Testis (tissue), 3 donors: ENCODE measurements around the gene PLA1A. TPM values are rescaled to one million over a fixed set of nuclear protein-coding genes. Genes with fewer than 3 reads are reported as not detected.

Experiments used
- DNase-seq: peaks from one replicate; pipeline ENCODE4 v3.0.0-alpha.2; 2019
- H3K27ac ChIP-seq, 2 donors: fragments of 200-600 bp; sonication (generic); one replicate each; pipeline ENCODE4 v1.5.1; 2019
- H3K27me3 ChIP-seq: fragments of 200-600 bp; sonication (generic); one replicate; pipeline ENCODE4 v1.5.1; 2019
- H3K36me3 ChIP-seq: fragments of 200-600 bp; sonication (generic); one replicate; pipeline ENCODE4 v1.5.1; 2017; ENCODE audit warnings: low read depth; ENCODE audit errors: missing control alignments
- H3K4me1 ChIP-seq: fragments of 200-600 bp; sonication (generic); one replicate; pipeline ENCODE4 v1.5.1; 2019
- H3K4me3 ChIP-seq, 2 donors: fragments of 200-600 bp; sonication (generic); one replicate each; pipeline ENCODE4 v1.5.1; 2017 to 2019
- H3K9me3 ChIP-seq: fragments of 200-600 bp; sonication (generic); one replicate; pipeline ENCODE4 v1.5.1; 2017
- POLR2A ChIP-seq: fragments of 450-650 bp; IDR thresholded peaks from one replicate; pipeline ENCODE4 v1.6.1; 2017; ENCODE audit warnings: antibody characterized with exemption, mild to moderate bottlenecking, moderate library complexity
- WGBS, 2 donors: methylation state at CpG; one replicate each; pipeline ENCODE4 v1.1.5; 2018; 5-methylcytosine and 5-hydroxymethylcytosine counted together
- intact Hi-C: fragments of 100-400 bp; cut with DNase I; formaldehyde crosslinking; loops from one replicate; pipeline ENCODE4 v1.15.1; 2023; ENCODE audit warnings: low total_unique reads
- polyA plus RNA-seq: library from polyadenylated mRNA; stranded (reverse); fragments of 350-450 nt; fragmentation: Illumina TruSeq; extraction: RNeasy Lipid Tissue Mini Kit (QIAGEN cat#74804); gene quantifications from one replicate; pipeline ENCODE4 v1.2.3, GENCODE V29; 2014; ENCODE audit warnings: low read depth, low replicate concordance; ENCODE audit not compliant: insufficient read depth
- total RNA-seq, 2 donors: library from RNA; depleted of rRNA; stranded (reverse); fragments of >200 nt; gene quantifications; one replicate each; pipeline ENCODE4 v1.2.3, GENCODE V29; 2016
- TF ChIP-seq, protein P1 (sequence below), 3 experiments: fragments of 450-650 bp in 2 of 3; fragments of 200-600 bp in 1 of 3; sonication (generic) in 1 of 3; IDR thresholded peaks; one replicate each; pipeline ENCODE4 v1.5.1; 2016 to 2019; ENCODE audit warnings: antibody characterized with exemption in 3 of 3, mild to moderate bottlenecking in 2 of 3, moderate library complexity in 1 of 3

Gene PLA1A
- total and polyA plus RNA-seq, 3 donors from 2014 or later, result 0.87 to 8.7 (median 2.7) TPM

DNA sequence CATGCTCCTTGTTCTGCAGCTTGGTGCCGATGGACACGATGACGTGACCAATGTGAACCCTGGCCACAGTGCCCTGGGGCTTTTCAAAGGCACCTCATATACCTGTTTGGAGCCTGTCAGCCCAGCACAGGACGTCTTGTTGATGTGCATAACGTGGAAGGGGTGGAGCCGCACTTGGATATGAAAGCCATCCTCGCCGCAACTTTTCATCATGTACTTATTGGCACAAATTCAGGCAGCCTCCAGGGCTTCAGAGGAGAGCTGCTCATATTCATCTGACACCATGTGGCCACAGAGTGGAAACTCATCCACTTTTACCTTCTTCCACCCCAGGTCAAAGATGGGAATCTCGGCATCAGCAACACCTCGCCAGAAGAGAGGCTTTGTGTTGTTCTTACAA is 38.0 kb downstream of the PLA1A start:
- Histone ChIP-seq H3K27ac (no peak overlapping the region), H3K4me1 (peaks cover 11% of the 10 kb centered on the region), H3K36me3 (no peaks in the 10 kb centered on the region), H3K4me3 (no peak overlapping the region), H3K9me3 (no peaks in the 10 kb centered on the region), H3K27me3 (no peaks in the 10 kb centered on the region)
- no peak for DNase-seq
- TF ChIP-seq POLR2A, result no peak
- TF ChIP-seq, protein P1, sequence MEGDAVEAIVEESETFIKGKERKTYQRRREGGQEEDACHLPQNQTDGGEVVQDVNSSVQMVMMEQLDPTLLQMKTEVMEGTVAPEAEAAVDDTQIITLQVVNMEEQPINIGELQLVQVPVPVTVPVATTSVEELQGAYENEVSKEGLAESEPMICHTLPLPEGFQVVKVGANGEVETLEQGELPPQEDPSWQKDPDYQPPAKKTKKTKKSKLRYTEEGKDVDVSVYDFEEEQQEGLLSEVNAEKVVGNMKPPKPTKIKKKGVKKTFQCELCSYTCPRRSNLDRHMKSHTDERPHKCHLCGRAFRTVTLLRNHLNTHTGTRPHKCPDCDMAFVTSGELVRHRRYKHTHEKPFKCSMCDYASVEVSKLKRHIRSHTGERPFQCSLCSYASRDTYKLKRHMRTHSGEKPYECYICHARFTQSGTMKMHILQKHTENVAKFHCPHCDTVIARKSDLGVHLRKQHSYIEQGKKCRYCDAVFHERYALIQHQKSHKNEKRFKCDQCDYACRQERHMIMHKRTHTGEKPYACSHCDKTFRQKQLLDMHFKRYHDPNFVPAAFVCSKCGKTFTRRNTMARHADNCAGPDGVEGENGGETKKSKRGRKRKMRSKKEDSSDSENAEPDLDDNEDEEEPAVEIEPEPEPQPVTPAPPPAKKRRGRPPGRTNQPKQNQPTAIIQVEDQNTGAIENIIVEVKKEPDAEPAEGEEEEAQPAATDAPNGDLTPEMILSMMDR (IDR thresholded peaks at IDR 0.05), result no peak
- intact Hi-C loops, result no loop called here
- WGBS, 2 donors, result 91% methylated on average over 8 to 10 of the region's 10 CpGs

DNA sequence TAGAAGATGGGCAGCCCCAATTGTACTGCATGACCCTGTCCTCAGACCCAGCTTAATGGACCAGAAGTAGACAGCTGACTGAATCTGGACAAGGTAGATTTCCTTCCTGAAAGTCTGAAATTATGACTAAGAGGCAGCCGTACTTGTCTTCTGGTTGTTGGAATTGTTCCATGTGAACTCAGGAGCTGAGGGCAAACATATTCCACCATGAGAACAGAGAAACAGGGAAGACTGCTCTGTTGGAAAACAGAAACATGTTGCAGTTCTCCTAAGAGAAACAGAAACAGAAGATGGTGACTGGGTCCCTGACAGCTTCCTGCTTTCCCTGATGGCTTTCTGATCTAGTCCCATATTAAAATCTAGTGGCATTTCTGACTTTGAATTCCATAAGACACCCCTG is 38.6 kb downstream of the PLA1A start:
- no peak for DNase-seq
- WGBS, 2 donors, result 33 to 44% methylated on average over 1 of the region's 1 CpG
- intact Hi-C loops, result no loop called here
- peaks cover 10% of the 10 kb centered on the region for H3K4me1 ChIP-seq
- no peaks in the 10 kb centered on the region for H3K36me3 ChIP-seq
- H3K9me3 ChIP-seq, result no peaks in the 10 kb centered on the region
- no peaks in the 10 kb centered on the region for H3K27me3 ChIP-seq
- no peak overlapping the region for H3K27ac ChIP-seq
- H3K4me3 ChIP-seq, result no peak overlapping the region
- TF ChIP-seq POLR2A, result no peak
- TF ChIP-seq, protein P1 (IDR thresholded peaks at IDR 0.05), result no peak

DNA sequence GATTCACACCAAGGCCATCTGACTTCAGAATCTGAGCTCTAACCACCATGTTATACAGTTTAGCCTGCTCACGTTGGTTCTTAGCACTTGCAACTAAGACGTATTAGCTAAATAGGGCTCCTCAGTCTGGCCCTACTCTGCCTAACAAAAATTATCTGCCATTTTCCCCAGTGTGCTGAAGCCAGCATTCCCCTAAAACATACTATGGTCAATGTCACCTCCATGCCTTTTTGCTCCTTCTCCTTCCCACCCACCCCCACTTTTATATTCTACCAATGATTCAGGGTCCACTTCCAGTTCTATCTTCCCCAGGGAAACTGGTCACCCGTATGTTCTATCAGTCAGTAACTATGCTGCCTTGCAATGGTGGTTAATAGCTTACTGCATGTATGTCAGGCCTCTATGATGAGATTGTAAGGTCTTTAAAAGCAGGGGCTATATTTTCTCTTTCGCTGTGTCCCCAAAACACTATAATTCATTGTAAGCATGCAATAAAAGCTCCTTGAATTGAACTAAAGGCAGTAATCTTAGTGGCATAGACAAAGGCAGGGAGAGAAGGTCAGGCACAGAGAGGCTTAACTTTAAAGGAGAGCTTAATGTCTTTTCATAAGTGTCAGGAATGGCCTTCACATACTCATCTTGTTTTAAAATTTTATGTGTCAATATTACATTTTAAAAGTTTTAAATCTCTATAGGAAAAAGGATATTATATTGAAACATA is 39.4 kb downstream of the PLA1A start:
- Histone ChIP-seq H3K4me3 (no peak overlapping the region), H3K27me3 (no peaks in the 10 kb centered on the region), H3K4me1 (peaks cover 9% of the 10 kb centered on the region), H3K36me3 (no peaks in the 10 kb centered on the region), H3K9me3 (no peaks in the 10 kb centered on the region), H3K27ac (peak overlapping the region in 1 of 2 donors; percentile 39)
- intact Hi-C loops, result no loop called here
- WGBS, 2 donors, result 84 to 95% methylated on average over 4 of the region's 4 CpGs
- no peak for DNase-seq
- TF ChIP-seq POLR2A, result no peak
- TF ChIP-seq, protein P1 (IDR thresholded peaks at IDR 0.05), result no peak

DNA sequence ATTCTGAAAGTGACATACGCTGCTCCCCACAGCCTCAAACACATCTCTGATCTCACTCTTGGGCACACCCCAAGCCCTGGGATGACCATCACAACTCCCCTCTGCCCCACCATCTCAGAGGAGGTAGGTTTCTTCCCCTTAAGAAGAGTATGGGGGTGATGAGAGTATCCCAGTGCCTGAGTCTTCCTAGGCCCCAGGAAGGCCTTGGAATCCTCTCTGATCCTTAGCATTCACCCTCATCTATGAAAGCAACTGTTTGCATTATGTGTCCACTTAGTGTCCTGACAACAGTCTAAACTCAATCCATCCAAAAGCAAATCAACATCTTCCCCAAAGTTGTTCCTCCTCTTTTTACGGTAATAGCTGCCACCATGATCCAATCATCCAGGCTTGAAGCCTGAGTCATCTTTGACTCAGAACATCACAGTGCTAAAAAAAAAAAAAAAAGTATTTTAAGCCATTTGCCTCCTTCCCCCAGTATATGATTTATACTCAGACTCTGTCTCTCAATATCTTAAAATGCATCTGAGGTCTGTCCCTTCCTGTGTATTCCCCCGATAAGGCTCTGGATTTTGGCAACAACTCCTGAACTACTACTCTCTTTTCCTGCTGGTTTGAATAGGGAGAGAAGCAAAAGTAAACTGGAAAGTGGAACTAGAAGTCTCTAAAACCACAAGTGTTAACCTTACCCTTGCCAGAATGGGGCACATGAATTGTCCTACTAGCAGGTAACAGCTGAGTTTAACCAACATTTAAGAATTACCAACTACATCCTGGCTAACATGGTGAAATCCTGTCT is 40.2 kb downstream of the PLA1A start:
- no peaks in the 10 kb centered on the region for H3K9me3 ChIP-seq
- no peaks in the 10 kb centered on the region for H3K27me3 ChIP-seq
- no peak overlapping the region for H3K4me3 ChIP-seq
- TF ChIP-seq, protein P1 (IDR thresholded peaks at IDR 0.05), result no peak
- no peak for TF ChIP-seq POLR2A
- peaks cover under 1% of the 10 kb centered on the region for H3K4me1 ChIP-seq
- peak overlapping the region in 1 of 2 donors; percentile 39 for H3K27ac ChIP-seq
- H3K36me3 ChIP-seq, result no peaks in the 10 kb centered on the region
- 83% methylated on average over 3 of the region's 3 CpGs for WGBS, 2 donors
- intact Hi-C loops, result no loop called here
- no peak for DNase-seq
